ENCODE results near the gene USP48.
"Not testable (repeated sequence)": the region's sequence is repeated elsewhere in the genome, so short reads cannot be mapped to it uniquely, and the experiment has no call there.

Gene USP48

DNA sequence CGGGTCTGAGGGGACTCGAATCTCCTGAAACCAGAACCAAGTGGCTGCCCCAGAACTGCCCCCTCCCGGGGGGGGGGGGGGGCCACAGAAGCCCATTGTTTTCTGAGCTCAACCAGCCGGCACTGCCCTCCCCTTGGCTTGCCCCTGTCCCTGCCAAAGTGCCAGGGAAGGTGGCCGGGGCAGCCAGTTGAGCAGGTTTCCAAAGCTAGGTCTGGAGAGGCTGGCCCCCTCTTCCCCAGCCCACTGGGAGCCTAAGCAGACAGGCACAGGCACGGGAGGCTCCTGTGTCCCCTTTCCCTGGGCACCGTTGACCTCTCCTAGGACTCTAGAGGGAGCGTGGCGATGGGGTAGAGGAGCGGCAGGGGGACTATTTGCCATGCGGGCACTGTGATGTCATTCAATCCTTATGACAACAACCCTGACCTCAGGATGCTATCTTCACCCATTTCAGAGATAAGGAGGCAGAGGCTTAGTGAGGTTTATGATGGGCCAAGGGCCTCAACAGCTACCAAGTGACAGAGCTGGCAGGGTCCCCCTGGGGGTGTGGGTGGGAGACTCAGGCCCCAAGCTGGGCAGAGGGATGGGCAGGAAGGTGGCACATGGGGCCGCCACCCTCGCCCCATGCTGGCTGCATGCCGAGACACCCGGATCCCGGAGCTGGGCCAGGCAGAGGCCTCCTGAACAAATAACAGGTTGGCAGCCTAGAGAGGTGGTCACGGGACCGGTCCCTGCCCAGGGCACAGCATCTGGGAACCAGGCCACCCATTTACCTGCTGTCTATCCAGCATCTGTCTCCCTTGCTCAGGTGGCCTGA lies 148.8 kb downstream of the USP48 start:
- DNase-seq = no peak

DNA sequence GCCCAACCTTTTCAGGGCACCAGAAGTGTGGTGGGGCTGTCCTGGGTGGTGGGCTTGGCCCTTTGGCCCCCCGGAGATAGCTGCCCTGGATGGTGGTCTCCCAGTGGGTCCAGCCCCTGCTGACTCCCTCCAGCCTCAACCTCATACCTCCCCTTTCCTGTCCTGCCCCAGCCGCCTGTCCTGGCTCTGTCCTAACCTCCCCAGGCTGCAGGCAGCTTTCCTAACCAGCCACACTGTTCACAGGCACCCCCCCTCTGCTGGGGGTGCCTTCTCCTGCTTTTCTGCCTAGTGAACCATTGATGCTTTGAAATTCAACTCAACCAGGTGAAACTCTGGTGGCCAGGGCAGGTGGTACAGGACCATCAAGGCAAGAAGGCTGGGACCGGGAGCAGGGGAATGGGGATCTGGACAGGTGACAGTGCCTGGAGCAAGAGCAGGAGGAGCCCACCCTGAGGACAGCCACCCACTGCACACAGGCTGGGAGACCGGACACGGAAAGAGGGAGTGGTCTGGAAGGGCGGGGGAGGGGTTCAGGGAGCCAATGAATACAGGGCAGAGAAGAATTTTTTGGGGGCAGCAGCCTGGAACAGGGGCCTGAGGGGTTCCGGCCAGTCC lies 149.7 kb downstream of the USP48 start:
- no peak for DNase-seq

DNA sequence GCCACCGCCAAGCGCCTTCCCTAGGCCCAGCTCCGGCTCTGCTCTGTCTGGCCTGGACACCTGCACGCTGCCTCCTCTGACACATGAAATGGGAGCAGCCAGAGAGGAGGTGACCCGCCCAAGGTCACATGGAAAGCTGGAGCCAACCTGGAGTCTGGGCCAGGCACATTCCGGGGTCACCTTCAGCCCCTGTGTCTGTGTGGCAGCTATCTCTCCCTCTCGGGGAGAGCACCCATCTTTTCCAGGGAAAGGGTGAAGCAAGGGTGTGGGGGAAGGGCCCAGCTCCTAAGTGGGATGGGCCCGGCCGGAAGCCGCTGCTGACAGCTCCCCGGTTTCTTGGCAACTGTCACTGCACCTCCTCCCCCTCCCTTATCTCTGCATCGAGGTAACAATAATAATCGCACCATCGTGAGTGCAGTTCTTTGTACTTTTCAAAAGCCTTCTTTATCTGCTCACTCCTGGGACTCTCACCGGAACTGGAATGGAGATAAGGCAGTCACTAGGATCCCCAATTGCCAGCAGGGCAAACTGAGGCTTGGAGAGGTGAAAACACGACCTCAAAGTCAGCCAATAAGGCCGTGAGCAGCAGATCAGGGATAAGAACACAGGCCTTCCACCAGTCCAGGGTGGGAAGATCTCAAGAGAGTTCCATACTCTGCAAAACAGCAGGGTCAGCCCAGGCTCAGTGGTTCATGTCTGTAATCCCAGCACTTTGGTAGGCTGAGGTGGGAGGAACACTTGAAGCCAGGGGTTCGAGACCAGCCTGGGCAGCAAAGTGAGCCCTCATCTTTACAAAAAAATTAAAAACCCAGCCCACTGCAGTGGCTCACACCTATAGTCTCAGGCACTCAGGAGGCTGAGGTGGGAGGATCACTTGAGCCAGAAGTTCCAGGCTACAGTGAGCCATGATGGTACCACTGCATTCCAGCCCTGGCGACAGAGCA lies 150.7 kb downstream of the USP48 start:
- no peak for DNase-seq

GRCh38 chr1:21631590-21631943 lies 151.4 kb downstream of the USP48 start:
- DNase-seq = not testable (repeated sequence)

- no peak for DNase-seq
Observed at GRCh38 chr1:21630571-21631343, 152.2 kb downstream of the USP48 start.

DNA sequence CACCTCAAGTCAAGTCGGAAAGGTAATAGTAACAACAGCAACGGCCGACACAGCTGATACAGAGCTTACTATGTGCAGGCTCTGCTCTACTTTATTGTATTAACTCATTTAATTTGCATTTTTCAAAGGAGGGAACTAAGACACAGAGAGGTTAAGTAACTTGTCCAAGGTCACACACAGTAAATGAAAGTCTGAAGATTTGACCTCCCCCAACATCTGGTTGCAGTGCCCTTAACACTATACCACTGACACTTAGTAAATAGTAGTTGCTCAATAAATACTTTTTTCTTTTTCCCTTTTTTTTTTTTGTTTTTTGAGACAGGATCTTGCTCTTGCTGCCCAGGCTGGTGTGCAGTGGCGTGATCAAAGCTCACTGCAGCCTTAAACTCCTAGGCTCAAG lies 153.0 kb downstream of the USP48 start:
- no peak for DNase-seq

GRCh38 chr1:21628798-21629393 lies 154.1 kb downstream of the USP48 start:
- DNase-seq = no peak
